Transverse colon (tissue), 4 donors: ENCODE measurements around the gene SIRPB1. TPM values are rescaled to one million over a fixed set of nuclear protein-coding genes. Genes with fewer than 3 reads are reported as not detected.
"Not testable (repeated sequence)": the region's sequence is repeated elsewhere in the genome, so short reads cannot be mapped to it uniquely, and the experiment has no call there.

Experiments used
- DNase-seq: peaks from one replicate; pipeline ENCODE4 v3.0.0-alpha.2; 2019
- H3K27ac ChIP-seq, 4 donors: fragments of 200-600 bp; sonication (generic); 2 replicates each; pipeline ENCODE4 v1.5.1; 2016 to 2018; ENCODE audit warnings: inconsistent platforms in 4 of 4
- H3K27me3 ChIP-seq: fragments of 200-600 bp; sonication (generic); 2 replicates; pipeline ENCODE4 v1.5.1; 2017; ENCODE audit warnings: inconsistent platforms
- H3K36me3 ChIP-seq, 4 donors: fragments of 200-600 bp; sonication (generic); 2 replicates each; pipeline ENCODE4 v1.5.1; 2017 to 2019; ENCODE audit warnings: inconsistent platforms in 4 of 4
- H3K4me1 ChIP-seq, 4 donors: fragments of 200-600 bp; sonication (generic); 2 replicates each; pipeline ENCODE4 v1.5.1; 2017 to 2020; ENCODE audit warnings: inconsistent platforms in 4 of 4
- H3K4me3 ChIP-seq, 4 donors: fragments of 200-600 bp; sonication (generic); 1 replicate in 1 of 4; 2 replicates in 3 of 4; pipeline versions ENCODE4 v1.5.1 to v1.6.1; 2017 to 2019; ENCODE audit warnings: inconsistent platforms in 4 of 4
- H3K9me3 ChIP-seq, 2 donors: fragments of 200-600 bp; sonication (generic); 2 replicates each; pipeline ENCODE4 v1.5.1; 2017 to 2019; ENCODE audit warnings: inconsistent platforms in 2 of 2
- EP300 ChIP-seq: sonication (generic); formaldehyde crosslinking; IDR thresholded peaks from one replicate; pipeline ENCODE4 v1.6.1; 2017; ENCODE audit warnings: antibody characterized with exemption, low read depth
- POLR2A ChIP-seq: fragments of 450-650 bp; IDR thresholded peaks from one replicate; pipeline ENCODE4 v1.6.1; 2016; ENCODE audit warnings: antibody characterized with exemption, mild to moderate bottlenecking, moderate library complexity
- POLR2AphosphoS5 ChIP-seq, 3 donors: sonication (generic); formaldehyde crosslinking; IDR thresholded peaks; one replicate each; pipeline ENCODE4 v1.6.1; 2016; ENCODE audit warnings: antibody characterized with exemption in 3 of 3
- WGBS, 2 donors: methylation state at CpG; one replicate each; pipeline ENCODE4 v1.1.5; 2018; ENCODE audit warnings: low coverage in 1 of 2; 5-methylcytosine and 5-hydroxymethylcytosine counted together
- in situ Hi-C, 4 donors: fragments of 200-750 bp; cut with MboI; loops; one replicate each; pipeline versions ENCODE4 v1.15.0 to v1.15.1; 2017; ENCODE audit warnings: low sequenced_read_pairs in 3 of 4, low pct_ligation_motif_present in 1 of 4, low pct_unique_long_range_greater_than_20kb in 1 of 4
- intact Hi-C: fragments of 100-400 bp; cut with DNase I; formaldehyde crosslinking; loops from one replicate; pipeline ENCODE4 v1.15.1; 2023; ENCODE audit warnings: low total_unique reads
- small RNA-seq, 4 donors: library from RNA; depleted of rRNA; stranded (forward); fragments of <200 nt; gene quantifications; one replicate each; pipeline ENCODE3, GENCODE V24; 2016
- total RNA-seq, 4 donors: library from RNA; depleted of rRNA; stranded (reverse); fragments of >200 nt; gene quantifications; one replicate each; pipeline ENCODE4 v1.1.0, GENCODE V29; 2016
- TF ChIP-seq, protein P1 (sequence below), 5 experiments: fragments of 200-600 bp in 3 of 5; fragments of 450-650 bp in 2 of 5; sonication (generic) in 3 of 5; IDR thresholded peaks; 1 replicate in 2 of 5; 2 replicates in 3 of 5; pipeline ENCODE4 v1.5.1; 2016 to 2017; ENCODE audit warnings: antibody characterized with exemption in 5 of 5, inconsistent platforms in 3 of 5, mild to moderate bottlenecking in 2 of 5, moderate library complexity in 1 of 5

SIRPB1 gene
- total RNA-seq, 4 donors from 2014 or later, result 0.14 to 1.3 TPM; not detected in 2

DNA sequence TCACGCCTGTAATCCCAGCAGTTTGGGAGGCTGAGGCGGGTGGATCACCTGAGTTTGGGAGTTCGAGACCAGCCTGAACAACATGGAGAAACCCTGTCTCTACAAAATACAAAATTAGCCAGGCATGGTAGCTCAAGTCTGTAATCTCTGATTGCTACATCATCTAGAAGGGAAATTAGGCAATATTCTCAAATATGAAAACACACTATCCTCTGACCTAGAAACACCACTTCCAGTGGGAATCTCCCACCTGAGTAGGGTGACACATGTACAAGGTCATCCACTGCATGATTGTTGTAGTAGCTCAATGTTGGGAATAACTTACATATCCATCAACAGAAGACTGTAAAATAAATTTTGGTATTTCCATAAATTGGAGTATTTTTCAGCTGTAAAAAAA, 43.2 kb downstream of the SIRPB1 start:
- Histone ChIP-seq H3K27me3 (no peaks in the 10 kb centered on the region), H3K27ac (no peak overlapping the region), H3K4me1 (no peaks in the 10 kb centered on the region), H3K36me3 (no peaks in the 10 kb centered on the region), H3K4me3 (no peak overlapping the region), H3K9me3 (no peaks in the 10 kb centered on the region)
- DNase-seq, result no peak
- 89% methylated on average over 3 of the region's 3 CpGs; no CpG with 5 or more reads in 1 of the 2 donors for WGBS, 2 donors
- TF ChIP-seq, protein P1, sequence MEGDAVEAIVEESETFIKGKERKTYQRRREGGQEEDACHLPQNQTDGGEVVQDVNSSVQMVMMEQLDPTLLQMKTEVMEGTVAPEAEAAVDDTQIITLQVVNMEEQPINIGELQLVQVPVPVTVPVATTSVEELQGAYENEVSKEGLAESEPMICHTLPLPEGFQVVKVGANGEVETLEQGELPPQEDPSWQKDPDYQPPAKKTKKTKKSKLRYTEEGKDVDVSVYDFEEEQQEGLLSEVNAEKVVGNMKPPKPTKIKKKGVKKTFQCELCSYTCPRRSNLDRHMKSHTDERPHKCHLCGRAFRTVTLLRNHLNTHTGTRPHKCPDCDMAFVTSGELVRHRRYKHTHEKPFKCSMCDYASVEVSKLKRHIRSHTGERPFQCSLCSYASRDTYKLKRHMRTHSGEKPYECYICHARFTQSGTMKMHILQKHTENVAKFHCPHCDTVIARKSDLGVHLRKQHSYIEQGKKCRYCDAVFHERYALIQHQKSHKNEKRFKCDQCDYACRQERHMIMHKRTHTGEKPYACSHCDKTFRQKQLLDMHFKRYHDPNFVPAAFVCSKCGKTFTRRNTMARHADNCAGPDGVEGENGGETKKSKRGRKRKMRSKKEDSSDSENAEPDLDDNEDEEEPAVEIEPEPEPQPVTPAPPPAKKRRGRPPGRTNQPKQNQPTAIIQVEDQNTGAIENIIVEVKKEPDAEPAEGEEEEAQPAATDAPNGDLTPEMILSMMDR (IDR thresholded peaks at IDR 0.05), result no peak
- no peak for TF ChIP-seq EP300
- TF ChIP-seq POLR2AphosphoS5 (IDR thresholded peaks at IDR 0.05), result no peak
- TF ChIP-seq POLR2A, result no peak
- intact Hi-C loops, result no loop called here
- in situ Hi-C loops, result loop anchor here in 1 of 4 donors (5.0 kb wide), 1 partner anchor 41 kb away; no protein-coding TSS in a partner anchor

DNA sequence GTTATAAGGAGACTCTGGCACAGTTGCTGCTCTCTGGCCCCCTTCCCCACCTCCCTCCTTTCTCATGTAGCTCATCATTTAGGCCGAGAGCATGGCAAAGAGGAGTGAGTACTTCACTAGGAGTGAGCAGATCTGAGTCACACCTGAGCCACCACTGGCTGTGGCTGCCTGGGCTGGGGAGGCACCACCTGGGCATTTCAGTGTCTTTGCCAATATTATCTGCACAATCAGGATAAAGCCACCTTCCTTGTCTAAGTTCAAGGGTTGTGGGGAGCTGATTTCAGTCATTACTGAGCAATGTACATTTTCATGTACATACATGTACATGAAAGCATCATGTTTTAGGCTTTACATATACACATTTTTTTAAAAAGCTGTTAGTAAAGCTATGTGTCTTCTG, 43.8 kb downstream of the SIRPB1 start:
- DNase-seq, H3K27ac ChIP-seq, H3K36me3 ChIP-seq, H3K4me1 ChIP-seq, H3K27me3 ChIP-seq, intact Hi-C loops, H3K9me3 ChIP-seq, H3K4me3 ChIP-seq: not testable (repeated sequence)
- in situ Hi-C loops, result loop anchor here in 1 of 4 donors (5.0 kb wide), 1 partner anchor 41 kb away; no protein-coding TSS in a partner anchor
- WGBS, 2 donors, result no CpG with 5 or more reads among the region's 1 CpG

DNA sequence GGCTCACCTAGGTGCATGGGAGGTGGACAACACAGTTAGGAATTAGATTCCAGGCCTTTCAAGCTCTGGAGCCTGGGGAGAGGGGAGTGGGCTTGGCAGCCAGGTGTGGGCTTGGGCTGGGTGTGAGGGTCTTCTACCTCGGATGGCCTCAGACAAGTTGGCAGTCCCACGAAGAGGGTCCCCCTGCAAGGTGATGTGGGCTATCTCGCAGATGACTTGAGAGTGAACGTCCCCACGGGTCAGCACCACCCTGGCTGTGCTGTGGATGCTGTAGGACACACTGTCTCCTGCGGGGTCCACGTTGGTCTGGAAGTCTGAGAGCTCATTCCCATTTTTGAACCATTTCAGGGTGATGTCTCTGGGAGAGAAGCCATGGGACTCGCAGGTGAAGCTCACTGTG, 48.2 kb downstream of the SIRPB1 start:
- H3K27ac ChIP-seq, DNase-seq, in situ Hi-C loops, H3K4me1 ChIP-seq, H3K27me3 ChIP-seq, H3K9me3 ChIP-seq, intact Hi-C loops, H3K4me3 ChIP-seq, H3K36me3 ChIP-seq: not testable (repeated sequence)
- 85% methylated on average over 7 of the region's 8 CpGs; no CpG with 5 or more reads in 1 of the 2 donors for whole genome bisulfite sequencing, 2 donors

Small RNAs within 50 kb of the gene (small RNA-seq; reads per million reads assigned to genes)
- 0 reads per million in 4 donors for gene RN7SL561P

Other genes with a start within 250 kb of the SIRPB1 start
- gene FKBP1A, start 227.0 kb downstream of the SIRPB1 start, total RNA-seq, result 100 to 1,000 TPM; 120 to 202 (median 144) TPM
- 10 to 100 TPM; 14.7 to 51.2 (median 48.8) TPM for gene NSFL1C, start 153.2 kb downstream of the SIRPB1 start, total RNA-seq
- gene SIRPB2, start 128.6 kb downstream of the SIRPB1 start, total RNA-seq, result 1 to 10 TPM in 2 of 4 donors, not detected in 2; 3.7 to 3.8 TPM
- not detected for gene SIRPD, start 62.3 kb downstream of the SIRPB1 start, total RNA-seq
- gene SIRPG, start 37.8 kb upstream of the SIRPB1 start, total RNA-seq, result 10 to 100 TPM in 1 of 4 donors, 1 to 10 TPM in 2, not detected in 1; 2.5 to 26.9 (median 3.8) TPM